Retina (tissue), 1 donor: ENCODE data around the gene NRXN3.

Source experiments
- DNase-seq: peaks from one replicate; pipeline ENCODE4 v3.0.0-alpha.2; 2016

Gene NRXN3

DNA sequence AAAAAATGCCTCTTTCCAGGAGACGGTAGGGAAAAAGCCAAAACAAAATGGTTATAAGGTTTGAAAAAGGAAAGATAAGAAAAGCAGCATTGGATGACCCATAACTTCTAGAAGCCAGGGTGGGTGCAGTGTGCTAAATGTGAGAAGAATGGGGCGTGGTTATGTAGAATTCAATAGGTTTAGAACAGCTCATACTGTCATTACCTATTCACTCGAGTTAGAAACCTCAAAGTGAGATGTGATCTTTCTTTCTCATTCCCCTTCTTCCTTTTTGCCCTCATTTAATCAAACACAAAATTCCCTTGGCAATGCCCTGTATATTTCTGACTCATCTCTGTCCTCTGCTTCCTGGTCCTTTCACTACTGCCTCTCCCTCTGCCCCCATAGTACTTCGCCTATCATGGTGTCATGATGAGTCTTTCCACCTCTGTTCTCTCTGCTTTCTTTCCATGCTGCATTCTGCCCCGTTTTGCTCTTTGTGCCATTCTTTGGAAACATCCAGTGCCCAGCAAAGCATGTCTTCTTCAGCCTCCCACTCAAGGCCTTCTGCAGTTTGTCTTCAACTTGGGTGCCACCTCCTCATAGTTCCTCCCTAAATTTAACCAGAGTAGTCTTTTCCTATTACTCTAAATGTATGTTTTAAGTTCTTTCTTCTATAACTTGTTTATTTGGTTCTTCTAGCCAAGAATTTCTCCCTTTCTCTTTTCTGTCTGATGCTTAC lies 496.3 kb downstream of the NRXN3 start:
- no peak for DNase-seq

DNA sequence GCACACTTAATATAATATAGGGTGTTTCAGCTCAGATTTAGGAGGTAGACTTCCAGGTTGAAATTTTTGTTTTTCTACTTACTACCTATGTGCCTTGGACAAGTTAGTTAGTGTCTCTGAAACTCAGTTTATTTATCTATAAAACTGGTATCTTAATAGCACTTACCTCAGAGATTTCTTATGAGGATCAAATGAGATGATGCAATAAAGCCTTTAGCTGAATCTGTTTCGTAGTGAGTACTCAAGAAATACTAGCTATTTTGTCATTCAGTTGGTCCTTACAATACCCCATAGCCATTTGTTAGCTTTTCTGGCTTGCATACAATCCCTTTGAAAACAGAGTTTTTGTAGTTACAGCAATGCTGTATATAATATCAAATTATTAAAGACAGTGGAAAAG lies 497.0 kb downstream of the NRXN3 start:
- no peak for DNase-seq

DNA sequence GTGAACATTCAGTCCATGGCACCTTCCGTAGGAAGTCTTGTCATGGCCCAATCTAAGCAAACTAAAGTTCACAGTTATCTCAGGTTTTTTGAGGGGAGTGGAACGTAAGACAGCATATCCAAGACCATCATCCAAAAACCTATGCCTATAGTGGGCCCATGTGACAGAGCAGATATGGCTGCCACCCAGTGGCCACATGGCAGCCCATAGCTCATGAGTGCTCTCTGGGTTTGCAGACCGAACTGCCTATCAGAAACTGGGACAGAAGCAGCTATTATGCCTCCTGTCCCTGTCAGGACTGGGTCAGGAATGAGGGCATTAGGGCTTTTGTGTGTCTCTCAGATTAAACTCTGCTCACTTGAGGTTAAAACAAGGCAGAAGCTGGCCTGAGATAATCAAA lies 503.7 kb downstream of the NRXN3 start:
- no peak for DNase-seq

DNA sequence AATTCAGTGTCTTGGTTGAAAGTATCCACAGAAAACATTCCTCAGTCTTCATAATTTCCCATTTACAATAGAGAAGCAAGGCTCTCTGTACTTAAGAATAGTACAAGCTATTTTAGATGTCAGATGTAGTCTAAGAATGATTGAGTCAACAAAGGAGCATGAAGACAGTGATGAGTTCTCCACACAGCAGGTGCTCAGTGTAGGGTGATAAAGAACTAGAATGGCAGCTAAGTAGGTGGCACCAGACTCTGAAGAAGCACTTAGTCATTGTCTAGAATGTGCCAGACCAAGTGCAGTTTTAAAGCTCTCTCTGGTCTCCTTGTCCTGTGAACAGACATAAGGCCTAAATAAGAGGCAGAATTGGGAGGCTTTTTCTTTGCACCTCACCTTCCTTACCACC lies 504.6 kb downstream of the NRXN3 start:
- no peak for DNase-seq

DNA sequence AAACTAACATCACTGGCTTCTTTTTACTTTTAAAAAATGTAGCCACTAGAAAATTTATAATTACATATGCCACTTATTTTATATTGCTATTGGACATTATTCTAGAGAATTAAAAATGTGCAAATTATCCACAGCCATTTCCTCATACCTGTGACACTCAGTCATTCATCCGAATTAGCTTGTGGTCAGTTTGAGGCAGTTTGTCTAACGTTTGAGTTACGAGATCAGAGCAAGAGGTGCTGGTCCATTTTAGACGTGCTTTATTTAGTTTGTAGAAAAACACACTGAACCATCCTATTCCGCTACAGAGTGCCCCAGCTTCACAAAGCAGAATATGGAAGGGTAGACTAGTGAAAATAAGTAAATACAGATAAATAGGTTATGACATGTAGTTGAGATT lies 513.0 kb downstream of the NRXN3 start:
- no peak for DNase-seq

DNA sequence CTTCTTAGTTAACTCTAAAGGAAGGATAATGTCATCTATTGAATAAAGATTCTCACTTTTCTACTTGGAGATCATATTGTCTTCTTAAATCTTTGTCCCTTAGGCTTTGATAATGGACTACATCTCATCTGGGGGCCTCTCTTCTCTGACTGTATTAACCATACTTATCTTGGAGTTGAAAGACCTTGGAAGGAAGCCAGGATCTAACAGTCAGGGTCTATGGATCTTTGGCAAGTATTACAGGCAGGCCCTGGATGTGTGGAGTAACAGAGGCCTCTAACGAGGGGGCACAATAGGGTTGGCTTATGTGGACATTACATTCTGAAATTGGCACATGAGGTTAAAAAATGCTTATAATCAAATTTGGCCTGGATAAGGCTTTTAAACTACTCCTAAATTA lies 513.8 kb downstream of the NRXN3 start:
- no peak for DNase-seq

DNA sequence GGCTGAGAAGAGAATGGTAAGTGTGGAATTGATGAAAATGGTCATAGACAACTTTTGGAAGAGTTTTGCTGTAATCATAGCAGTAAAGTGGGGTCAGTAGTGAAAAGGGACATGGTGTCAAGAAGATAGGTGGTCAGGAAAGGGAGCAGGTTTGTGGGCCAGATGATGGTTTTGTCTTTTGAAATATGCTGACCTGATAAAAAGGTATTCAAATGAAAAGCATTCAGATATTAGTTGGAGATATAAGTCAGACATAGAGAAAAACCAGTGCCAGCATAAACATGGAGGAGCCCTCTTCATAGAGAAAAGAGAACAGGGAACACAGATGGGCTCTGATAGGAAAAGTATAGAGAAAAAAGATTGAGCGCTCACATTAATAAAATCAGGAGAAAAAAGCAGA lies 518.3 kb downstream of the NRXN3 start:
- DNase-seq, result no peak

DNA sequence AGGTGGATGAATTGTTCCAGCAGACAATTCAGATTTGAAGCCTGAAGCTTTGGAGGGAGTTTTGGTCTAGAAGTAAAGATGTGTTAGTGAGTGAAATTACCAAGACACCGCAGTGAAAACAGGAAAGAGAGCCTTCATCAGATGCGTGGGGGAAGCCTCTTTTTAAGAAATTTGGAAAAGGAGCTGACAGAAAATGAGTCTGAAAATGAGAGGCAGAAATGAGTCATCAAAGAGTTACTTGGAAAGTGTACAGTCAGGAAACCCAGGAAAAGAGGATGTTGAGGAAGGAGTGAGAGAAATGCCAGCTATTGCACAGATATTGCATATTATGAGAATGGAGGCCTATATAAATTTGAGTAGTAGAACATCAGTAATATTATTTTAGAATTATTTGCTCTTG lies 520.7 kb downstream of the NRXN3 start:
- DNase-seq, result no peak

DNA sequence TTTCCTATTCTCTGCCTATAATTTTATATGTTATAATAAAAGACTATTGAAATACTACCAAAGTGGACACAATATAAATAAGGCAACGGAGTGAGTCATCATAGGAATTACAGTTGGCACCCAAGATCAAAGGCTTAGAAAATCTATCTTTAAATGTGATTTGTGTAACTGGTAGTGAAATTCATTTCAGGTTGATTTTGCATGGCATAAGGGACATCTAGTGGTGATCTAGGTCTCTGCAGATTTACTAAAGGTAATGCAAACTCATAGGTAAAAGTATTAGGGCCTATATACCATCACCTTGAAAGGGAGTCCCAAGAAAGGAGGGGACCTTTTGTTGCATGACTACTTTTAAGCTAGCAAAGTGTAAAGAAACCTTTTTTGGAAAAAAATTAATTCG lies 527.2 kb downstream of the NRXN3 start:
- DNase-seq, result no peak

DNA sequence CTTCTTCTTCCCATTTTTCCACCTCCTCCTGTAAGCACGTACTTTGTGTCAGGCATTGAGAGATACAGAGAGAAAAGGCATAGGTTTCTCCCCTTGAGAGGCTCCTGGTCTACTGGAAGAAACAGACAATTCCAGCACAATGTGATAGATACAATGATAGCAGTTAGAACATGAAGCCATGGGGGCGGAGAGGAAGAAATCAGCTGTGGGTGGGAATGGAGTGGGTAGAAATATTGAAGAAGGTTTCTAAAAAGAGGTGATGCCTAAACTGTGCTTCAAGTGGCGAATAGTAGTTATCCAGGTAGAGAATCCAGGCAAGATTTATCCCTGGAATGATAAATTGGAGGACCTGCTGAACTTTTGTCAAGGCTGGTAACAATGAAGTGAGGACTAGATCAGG lies 528.8 kb downstream of the NRXN3 start:
- no peak for DNase-seq

DNA sequence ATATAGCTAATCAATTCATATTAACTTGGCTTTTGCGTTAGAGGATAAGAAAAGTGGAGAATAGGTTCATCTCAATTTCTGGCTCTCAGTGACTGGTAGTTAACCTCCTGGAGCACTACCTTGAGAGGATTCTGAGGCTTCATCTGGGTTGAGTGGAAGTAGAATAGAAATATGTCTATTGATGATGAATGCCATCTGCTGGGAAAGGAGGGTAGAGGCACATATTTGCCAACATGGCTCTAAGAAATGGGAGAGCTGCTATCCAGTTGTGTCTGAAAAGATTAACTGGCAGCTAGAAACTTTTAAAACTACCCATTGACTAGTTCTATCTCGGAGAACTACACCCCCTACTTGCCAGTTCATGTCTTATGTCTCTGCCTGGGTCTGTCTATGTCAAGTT lies 530.1 kb downstream of the NRXN3 start:
- DNase-seq, result no peak

DNA sequence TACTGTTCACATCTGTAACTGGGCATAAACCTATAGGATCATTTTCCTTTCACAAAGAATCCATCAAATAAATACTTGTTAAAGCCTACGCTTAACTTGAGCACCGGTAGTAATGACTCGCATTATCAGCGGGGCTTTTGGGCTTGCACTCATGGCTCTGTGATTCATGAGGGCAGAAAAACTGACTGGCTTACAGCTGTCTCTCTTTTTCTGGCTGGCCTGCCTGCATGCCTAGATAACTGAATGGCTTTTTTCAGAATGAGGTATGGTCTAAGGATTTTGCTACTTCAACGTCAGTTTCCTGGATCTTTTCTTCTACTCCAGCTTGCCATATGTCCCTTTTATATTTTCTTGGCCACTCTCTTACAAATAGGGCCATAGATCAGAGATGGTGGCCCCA lies 531.1 kb downstream of the NRXN3 start:
- DNase-seq, result no peak

DNA sequence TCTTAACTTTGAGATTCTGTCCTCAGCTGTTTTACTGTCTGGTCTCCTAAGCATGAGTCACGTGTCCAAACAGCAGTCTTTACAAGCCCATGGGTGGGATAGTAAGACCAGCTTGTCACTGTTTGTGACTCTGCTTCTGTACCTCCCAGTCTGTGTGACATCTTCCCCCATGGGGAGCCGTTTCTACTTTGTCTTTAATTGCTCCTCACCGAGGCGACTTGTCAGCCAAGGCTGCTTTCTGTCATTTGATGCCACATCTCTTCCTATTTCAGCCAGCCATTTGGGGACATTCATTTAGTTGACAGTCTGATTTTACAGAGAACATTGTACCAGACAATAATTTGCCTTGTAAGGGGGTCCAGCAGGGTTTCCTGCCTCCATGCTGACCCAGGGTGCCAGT lies 534.8 kb downstream of the NRXN3 start:
- peak; percentile 8 for DNase-seq

DNA sequence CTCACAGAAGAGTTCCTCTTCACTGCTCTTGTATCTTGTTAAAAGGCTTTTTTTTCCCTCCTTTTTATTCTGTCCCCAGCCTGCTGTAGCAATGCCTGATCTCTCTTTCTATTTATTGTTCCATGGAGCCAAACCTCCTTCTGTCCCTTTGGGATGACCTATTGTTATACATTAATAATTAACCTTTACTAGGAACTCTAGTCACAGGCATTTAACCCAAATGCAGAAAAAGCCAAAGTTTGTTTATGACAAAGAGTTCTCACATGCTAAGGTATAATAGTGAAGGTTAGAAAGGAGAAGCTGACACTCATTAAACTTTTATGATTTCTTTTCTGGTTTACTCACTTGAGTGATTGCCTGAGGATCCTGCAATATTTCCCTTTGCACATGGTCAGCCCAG lies 535.8 kb downstream of the NRXN3 start:
- DNase-seq, result peak; percentile 8

DNA sequence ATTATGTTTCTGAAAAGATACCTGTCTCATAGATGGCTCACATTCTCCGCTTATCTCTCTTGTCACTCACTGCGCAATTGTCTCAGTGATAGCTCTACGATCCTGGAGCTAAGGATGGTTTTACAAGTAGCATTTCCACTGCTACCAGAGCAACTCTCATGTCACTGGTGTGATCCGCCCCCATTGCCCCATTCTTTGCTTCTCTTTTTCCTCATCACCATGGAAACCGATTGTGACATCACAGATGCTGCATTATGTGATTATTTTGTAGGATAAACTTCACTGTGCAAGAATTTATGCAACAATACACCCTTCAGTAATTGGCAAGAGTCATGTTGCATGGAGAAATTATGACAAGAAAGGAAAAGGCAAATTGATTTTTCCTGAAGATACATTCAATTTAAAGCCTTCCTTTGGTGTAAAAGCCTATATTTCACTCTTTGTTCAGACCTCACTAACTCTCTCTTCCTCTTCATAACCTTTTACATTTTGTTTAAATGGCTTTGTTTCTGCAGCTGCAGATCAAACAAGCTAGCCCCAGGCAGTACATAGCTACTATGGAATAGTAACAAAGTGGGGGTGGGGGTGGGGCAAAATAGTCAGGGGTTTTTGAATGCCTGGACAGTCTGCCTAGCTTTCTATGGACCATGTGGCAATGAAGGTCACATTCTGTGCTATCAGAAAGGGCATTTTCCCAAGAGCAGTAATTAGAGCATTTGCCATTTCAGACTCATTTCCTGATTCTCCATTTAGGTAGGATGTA lies 539.8 kb downstream of the NRXN3 start:
- peak; percentile 8 for DNase-seq

DNA sequence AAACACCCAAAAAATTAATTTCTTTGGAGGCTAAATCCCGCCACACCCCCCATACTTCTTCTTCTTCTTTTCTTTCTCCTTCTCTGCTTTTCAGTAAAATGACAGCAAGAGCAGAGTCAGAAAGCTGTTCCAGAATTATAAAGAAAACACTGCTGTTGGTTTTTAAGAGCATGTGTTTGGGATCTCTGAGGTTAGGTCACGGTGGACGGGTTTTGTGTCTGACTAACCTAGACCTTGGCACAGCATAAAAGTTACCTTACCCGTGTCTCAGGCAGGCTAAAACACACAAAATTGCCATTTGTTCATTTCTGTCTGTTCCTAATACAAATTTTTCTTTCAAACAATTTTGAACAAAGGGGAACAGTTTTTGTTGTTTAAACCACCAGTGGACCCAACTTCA lies 540.8 kb downstream of the NRXN3 start:
- no peak for DNase-seq

DNA sequence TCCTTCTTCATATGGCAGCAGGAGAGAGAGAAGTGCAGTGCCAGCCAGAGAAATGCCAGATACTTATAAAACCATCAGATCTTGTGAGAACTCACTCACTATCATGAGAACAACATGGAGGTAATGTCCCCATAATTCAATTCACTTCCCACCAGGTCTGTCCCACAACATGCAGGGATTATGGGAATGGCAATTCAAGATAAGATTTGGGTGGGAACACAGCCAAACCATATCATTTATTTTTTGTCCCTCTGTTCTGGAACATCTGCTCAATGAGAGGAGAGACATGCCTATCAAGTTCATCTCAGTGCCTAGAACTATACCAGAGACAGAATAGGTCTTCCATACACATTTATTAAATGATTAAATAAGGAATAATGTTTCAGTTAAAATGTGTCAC lies 543.5 kb downstream of the NRXN3 start:
- no peak for DNase-seq

DNA sequence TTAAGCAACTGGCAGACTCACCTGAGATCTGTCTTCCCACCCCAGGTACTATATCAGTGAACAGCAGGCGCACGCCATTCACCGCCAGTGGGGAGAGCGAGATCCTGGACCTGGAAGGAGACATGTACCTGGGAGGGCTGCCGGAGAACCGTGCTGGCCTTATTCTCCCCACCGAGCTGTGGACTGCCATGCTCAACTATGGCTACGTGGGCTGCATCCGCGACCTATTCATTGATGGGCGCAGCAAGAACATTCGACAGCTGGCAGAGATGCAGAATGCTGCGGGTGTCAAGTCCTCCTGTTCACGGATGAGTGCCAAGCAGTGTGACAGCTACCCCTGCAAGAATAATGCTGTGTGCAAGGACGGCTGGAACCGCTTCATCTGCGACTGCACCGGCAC lies 544.5 kb downstream of the NRXN3 start:
- DNase-seq, result no peak

DNA sequence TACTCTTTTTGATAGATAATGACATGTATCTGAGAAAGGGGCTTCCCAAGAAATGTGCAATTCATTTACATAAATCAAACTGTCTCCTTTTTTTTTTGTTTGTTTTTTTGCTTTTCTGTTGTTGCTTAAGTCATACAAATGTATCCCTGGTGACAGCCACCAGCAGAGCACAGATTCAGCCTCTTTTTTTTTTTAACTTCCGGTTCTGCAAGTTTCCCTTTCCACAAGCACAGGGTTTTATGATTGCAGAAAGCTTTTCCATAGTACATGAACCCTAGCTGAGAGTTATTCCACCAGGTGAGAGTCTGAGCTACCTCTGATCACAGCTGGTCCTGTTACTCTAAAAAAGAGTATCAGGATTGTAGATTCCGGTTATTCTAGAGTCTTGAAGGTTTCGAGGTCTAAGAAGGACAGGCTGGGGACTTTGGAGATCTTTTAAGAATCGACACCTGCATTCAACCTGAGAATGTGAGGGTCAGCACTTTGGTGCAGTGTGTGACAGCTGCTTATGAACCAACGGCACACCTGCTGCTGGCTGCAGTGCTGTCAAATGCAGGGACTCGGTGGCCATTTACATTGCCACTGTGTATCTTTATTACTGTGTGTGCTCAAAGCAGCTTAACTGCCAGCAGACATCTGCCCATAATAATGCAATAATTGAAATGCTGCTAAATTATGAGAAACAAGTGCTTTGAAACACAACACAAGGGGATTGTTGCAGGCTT lies 551.7 kb downstream of the NRXN3 start:
- peak; percentile 5 for DNase-seq

DNA sequence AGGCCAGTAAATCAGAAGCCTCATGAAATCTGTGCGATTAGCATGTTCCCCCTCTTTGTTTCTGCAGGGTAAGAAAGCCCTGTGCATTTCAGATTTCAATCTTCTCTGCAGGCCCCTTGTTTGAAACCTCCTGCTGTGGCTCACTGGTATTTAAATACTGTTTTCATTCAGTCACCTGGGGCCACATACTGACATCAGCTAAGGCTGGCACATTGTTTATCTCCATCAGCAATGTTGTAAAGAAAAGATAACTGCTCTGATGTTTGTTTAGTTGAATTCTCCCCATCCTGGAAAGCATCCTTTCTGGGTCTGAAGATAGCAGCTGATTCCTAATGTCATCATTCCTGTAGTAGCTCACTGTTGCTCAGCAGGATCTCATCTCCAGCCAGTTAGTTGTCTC lies 554.9 kb downstream of the NRXN3 start:
- peak; percentile 7 for DNase-seq

DNA sequence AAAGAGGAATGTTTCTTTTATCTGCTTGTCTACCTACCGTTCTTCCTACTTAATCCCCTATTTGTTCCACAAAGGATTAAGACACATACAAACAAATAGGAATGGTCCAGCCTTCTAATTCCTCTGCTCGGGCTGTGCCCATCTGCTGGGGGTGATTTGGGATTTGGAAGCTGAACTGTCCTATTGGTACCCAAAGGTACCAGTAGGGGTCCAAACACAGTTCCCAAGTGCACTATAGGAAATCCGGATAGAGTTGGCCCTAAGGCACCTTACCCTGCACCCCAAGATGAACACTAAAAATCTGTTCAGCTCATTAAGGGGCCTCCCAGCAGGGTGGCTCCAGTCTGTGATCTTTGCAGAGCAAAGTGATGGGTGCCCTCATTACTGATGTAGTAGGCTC lies 566.9 kb downstream of the NRXN3 start:
- peak; percentile 49 for DNase-seq

DNA sequence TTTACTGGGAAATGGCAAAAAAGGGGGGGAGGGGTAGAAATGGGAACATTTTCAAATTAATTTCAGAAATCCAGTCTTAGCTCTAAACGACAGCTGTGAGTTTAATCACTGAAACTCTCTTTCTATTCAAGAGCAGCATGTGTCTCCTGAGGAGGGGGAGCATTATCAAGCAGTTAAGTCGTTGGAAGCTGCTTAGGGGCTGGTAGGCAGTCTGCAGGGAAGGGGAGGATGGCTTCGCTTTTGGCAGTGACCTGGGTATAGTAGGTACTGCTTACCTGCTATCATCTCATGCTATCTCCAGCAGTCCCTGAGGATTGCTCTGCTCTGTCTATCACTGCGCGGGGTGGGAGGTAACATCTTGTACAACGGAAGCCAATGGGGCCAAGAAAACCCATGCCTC lies 567.4 kb downstream of the NRXN3 start:
- no peak for DNase-seq

DNA sequence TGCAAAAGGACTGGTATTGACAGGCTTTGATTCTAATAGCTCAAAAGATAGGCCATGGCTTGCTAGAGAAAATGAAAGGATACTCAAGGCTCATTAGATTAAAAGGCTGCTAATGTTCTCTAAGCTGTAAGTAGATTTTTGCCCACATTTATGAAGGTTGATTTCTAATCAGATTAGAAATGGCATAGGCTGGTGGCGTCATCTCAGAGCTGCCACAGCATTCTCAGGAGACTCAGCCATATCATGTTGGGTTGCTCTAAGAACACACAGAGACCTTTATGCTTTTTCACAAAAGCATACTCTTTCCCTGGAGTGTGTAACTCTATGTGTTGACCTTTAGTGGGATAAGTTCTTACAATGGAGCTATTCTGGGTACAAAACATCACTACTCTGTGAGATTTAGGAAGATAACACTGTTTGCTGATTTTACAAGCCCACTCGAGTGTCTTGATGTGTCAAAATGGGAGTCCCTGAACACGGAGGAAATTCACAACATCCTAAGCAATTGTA lies 576.0 kb downstream of the NRXN3 start:
- DNase-seq, result no peak

DNA sequence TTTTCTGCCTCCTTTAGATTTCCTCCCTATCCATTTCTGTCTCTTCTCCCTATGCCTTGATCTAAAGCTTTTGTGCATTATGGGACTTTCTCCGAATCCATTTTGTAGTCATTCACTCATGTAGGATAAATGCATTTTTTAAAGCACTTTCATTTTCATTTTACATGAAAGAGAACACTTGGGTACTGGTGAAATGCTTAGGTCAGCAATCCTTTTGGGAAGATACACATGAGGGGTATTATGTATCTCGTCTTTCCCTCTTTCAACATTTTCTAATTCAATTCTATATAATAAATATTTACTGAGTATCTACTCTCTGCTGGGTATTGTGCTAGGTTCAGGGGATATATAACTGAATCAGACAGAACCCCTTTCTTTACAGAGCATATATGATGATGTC lies 577.6 kb downstream of the NRXN3 start:
- DNase-seq, result no peak
